HCT116 (cell line): ENCODE results near the gene CDH23. TPM values are rescaled to one million over a fixed set of nuclear protein-coding genes. Genes with fewer than 3 reads are reported as not detected.

Experiments used
- ATAC-seq: fragments of 200-7000 bp; cut with Tn5 transposase; 2 replicates; pipeline ENCODE4 v1.9.1; 2020; ENCODE audit warnings: mild to moderate bottlenecking, moderate library complexity
- BruUV-seq: library from RNA; stranded (reverse); fragments of 400-500 nt; replicated peaks from 2 replicates; lab custom pipeline; 2021; lab: Mats Ljungman, UMichigan
- CTCF ChIA-PET: fragments of 300-600 bp; sonication (Branson Sonifier 250); formaldehyde crosslinking; loops from one replicate; lab custom pipeline; 2021; ENCODE audit warnings: antibody characterized with exemption; lab: Charles Lee
- POLR2A ChIA-PET: fragments of 300-600, 350-600 bp; sonication (Branson Sonifier 250); formaldehyde crosslinking; loops from one replicate; lab custom pipeline; 2021; ENCODE audit warnings: antibody characterized with exemption; lab: Charles Lee
- RAD21 ChIA-PET, 2 experiments: fragments of 300-600 bp; sonication (Branson Sonifier 250); formaldehyde crosslinking; loops; one replicate each; lab custom pipeline; 2023; ENCODE audit warnings: low total read pairs in 2 of 2; ENCODE audit not compliant: uncharacterized antibody in 2 of 2, unreplicated experiment in 2 of 2, low non-redundant PET in 1 of 2; lab: Charles Lee
- DNase-seq: peaks from one replicate; pipeline ENCODE4 v3.0.0-alpha.2; 2010; ENCODE audit warnings: low read depth, low spot score
- H2AFZ ChIP-seq: fragments of 200-600 bp; shearing (Covaris generic), sonication (generic); 2 replicates; pipeline ENCODE4 v1.6.1; 2017; ENCODE audit warnings: low read depth, mixed run types, mixed read lengths, antibody characterized with exemption, low read length; ENCODE audit not compliant: poor library complexity, severe bottlenecking
- H3K27ac ChIP-seq: 2 replicates; pipeline ENCODE4 v1.5.1; 2012; ENCODE audit warnings: low read depth, low read length
- H3K27me3 ChIP-seq: fragments of 200-600 bp; sonication (generic); 2 replicates; pipeline ENCODE4 v1.6.1; 2016; ENCODE audit warnings: mixed run types, low read length, mixed read lengths; ENCODE audit not compliant: insufficient read depth
- H3K36me3 ChIP-seq, 2 experiments: fragments of 200-500 bp in 1 of 2; fragments of 200-600 bp in 1 of 2; sonication (Bioruptor generic) in 1 of 2; sonication (generic) in 1 of 2; 2 replicates each; pipeline versions ENCODE4 v1.5.1 to v1.6.1; 2014 to 2016; ENCODE audit warnings: low read length in 2 of 2, inconsistent platforms in 1 of 2, mixed read lengths in 1 of 2, mixed run types in 1 of 2; ENCODE audit not compliant: insufficient read depth in 2 of 2, control insufficient read depth in 1 of 2
- H3K4me1 ChIP-seq, 2 experiments: fragments of 200-600 bp in 1 of 2; sonication (generic) in 1 of 2; 2 replicates each; pipeline versions ENCODE4 v1.5.1 to v1.6.1; 2012 to 2017; ENCODE audit warnings: low read length in 2 of 2, inconsistent platforms in 1 of 2, mild to moderate bottlenecking in 1 of 2, mixed read lengths in 1 of 2, mixed run types in 1 of 2, moderate library complexity in 1 of 2; ENCODE audit not compliant: insufficient read depth in 2 of 2, control insufficient read depth in 1 of 2
- H3K4me2 ChIP-seq: fragments of 200-600 bp; sonication (generic); 2 replicates; pipeline ENCODE4 v1.6.1; 2017; ENCODE audit warnings: mixed run types, low read length, mixed read lengths
- H3K4me3 ChIP-seq, 2 experiments: fragments of 200-600 bp in 1 of 2; sonication (generic) in 1 of 2; replicated peaks in 1 of 2; 2 replicates each; pipeline ENCODE4 v1.5.1; 2011 to 2016; ENCODE audit warnings: low read length in 2 of 2, control low read depth in 1 of 2, low read depth in 1 of 2, mild to moderate bottlenecking in 1 of 2, mixed read lengths in 1 of 2, mixed run types in 1 of 2
- H3K79me2 ChIP-seq: fragments of 200-600 bp; sonication (generic); 2 replicates; pipeline ENCODE4 v1.6.1; 2017; ENCODE audit warnings: mild to moderate bottlenecking, mixed run types, low read length, moderate library complexity, mixed read lengths; ENCODE audit not compliant: insufficient read depth
- H3K9ac ChIP-seq: fragments of 200-600 bp; sonication (generic); 2 replicates; pipeline ENCODE4 v1.6.1; 2016; ENCODE audit warnings: low read length, mixed read lengths
- H3K9me2 ChIP-seq: fragments of 200-600 bp; sonication (generic), shearing (Covaris generic); 2 replicates; pipeline ENCODE4 v1.6.1; 2017; ENCODE audit warnings: mixed run types, mild to moderate bottlenecking, moderate library complexity; ENCODE audit not compliant: insufficient read depth
- H3K9me3 ChIP-seq, 2 experiments: fragments of 200-500 bp in 1 of 2; fragments of 200-600 bp in 1 of 2; sonication (Bioruptor generic) in 1 of 2; sonication (generic) in 1 of 2; 2 replicates each; pipeline ENCODE4 v1.6.1; 2014 to 2017; ENCODE audit warnings: low read length in 2 of 2, mixed read lengths in 2 of 2, inconsistent platforms in 1 of 2, low read depth in 1 of 2, mild to moderate bottlenecking in 1 of 2, mixed run types in 1 of 2, moderate library complexity in 1 of 2; ENCODE audit not compliant: control insufficient read depth in 1 of 2, insufficient read depth in 1 of 2
- H4K20me1 ChIP-seq: fragments of 200-600 bp; sonication (generic), shearing (Covaris generic); 2 replicates; pipeline ENCODE4 v1.6.1; 2017; ENCODE audit warnings: mixed run types, mild to moderate bottlenecking, moderate library complexity; ENCODE audit not compliant: insufficient read depth
- ATF3 ChIP-seq: IDR thresholded peaks from 2 replicates; pipeline ENCODE4 v1.6.1; 2012
- EGR1 ChIP-seq: IDR thresholded peaks from 2 replicates; pipeline ENCODE4 v1.6.1; 2012; ENCODE audit warnings: low read depth
- ELF1 ChIP-seq: IDR thresholded peaks from 2 replicates; pipeline ENCODE4 v1.6.1; 2012; ENCODE audit warnings: low read depth, borderline replicate concordance
- EZH2 ChIP-seq: fragments of 200-600 bp; sonication (generic); IDR thresholded peaks from 2 replicates; pipeline ENCODE4 v1.6.1; 2017; ENCODE audit warnings: antibody characterized with exemption, mixed run types
- EZH2phosphoT487 ChIP-seq: fragments of 200-600 bp; IDR thresholded peaks from 2 replicates; pipeline ENCODE4 v1.6.1; 2018; ENCODE audit warnings: antibody characterized with exemption, borderline replicate concordance
- JUND ChIP-seq: IDR thresholded peaks from 2 replicates; pipeline ENCODE4 v1.6.1; 2012
- MAX ChIP-seq: IDR thresholded peaks from 2 replicates; pipeline ENCODE4 v1.6.1; 2012
- POLR2A ChIP-seq: IDR thresholded peaks from 2 replicates; pipeline ENCODE4 v1.7.0; 2011; ENCODE audit warnings: borderline replicate concordance; ENCODE audit not compliant: insufficient read depth, insufficient read length; ENCODE audit errors: extremely low read depth
- RAD21 ChIP-seq: IDR thresholded peaks from 2 replicates; pipeline ENCODE4 v1.6.1; 2012; ENCODE audit warnings: low read depth, mild to moderate bottlenecking
- REST ChIP-seq: IDR thresholded peaks from 2 replicates; pipeline ENCODE4 v1.6.1; 2012; ENCODE audit warnings: low read depth
- SIN3A ChIP-seq: IDR thresholded peaks from 2 replicates; pipeline ENCODE4 v1.6.1; 2012; ENCODE audit warnings: low read depth
- SP1 ChIP-seq: IDR thresholded peaks from 2 replicates; pipeline ENCODE4 v1.6.1; 2012; ENCODE audit warnings: low read depth
- SRF ChIP-seq: IDR thresholded peaks from 2 replicates; pipeline ENCODE4 v1.6.1; 2012; ENCODE audit warnings: low read depth
- ZBTB33 ChIP-seq: IDR thresholded peaks from 2 replicates; pipeline ENCODE4 v1.6.1; 2011; ENCODE audit warnings: mild to moderate bottlenecking, low read length, moderate library complexity; ENCODE audit not compliant: insufficient replicate concordance; ENCODE audit errors: extremely low read depth
- ZNF274 ChIP-seq: fragments of 200-500 bp; sonication (Bioruptor generic); IDR thresholded peaks from 2 replicates; pipeline ENCODE4 v1.6.1; 2014; ENCODE audit warnings: mild to moderate bottlenecking, low read depth, low read length, inconsistent platforms
- intact Hi-C: fragments of 100-400 bp; cut with micrococcal nuclease; formaldehyde crosslinking; loops from 2 replicates; pipeline ENCODE4 v1.10.0; 2022
- total RNA-seq: library from RNA; stranded (reverse); gene quantifications from one replicate; pipeline ENCODE4 v1.2.1, GENCODE V29; 2021; ENCODE audit not compliant: unreplicated experiment

CDH23 gene
- total RNA-seq, 1 experiment from 2014 or later, result not detected

GRCh38 chr10:71770255-71770654 is 373.5 kb downstream of the CDH23 start:
- RAD21 ChIA-PET, result no interaction called here
- TF ChIP-seq EZH2 (no peak), JUND (no peak), POLR2A (no peak), REST (no peak), RAD21 (no peak), ATF3 (no peak), EZH2phosphoT487 (no peak), SRF (no peak), ZNF274 (no peak), ZBTB33 (no peak), MAX (no peak), SIN3A (no peak), SP1 (no peak), ELF1 (no peak), EGR1 (no peak)
- TF ChIP-seq, all 23 proteins: peak for 0
- ChIA-PET POLR2A (no interaction called here), CTCF (no interaction called here)
- Histone ChIP-seq H3K4me3 (no peak overlapping the region), H2AFZ (no peak overlapping the region), H3K27me3 (no peaks in the 10 kb centered on the region), H3K9me3 (no peaks in the 10 kb centered on the region), H3K4me1 (peaks cover 76 to 95% of the 10 kb centered on the region in 2 experiments), H3K36me3 (no peaks in the 10 kb centered on the region), H3K4me2 (peak overlapping the region; percentile 85; the same call in 1 of the 2 replicates), H3K79me2 (0 out of 2 replicates have a peak, but pooled peaks cover 3% of the 10 kb centered on the region), H3K9ac (no peak overlapping the region), H3K27ac (no peak overlapping the region), H3K9me2 (no peaks in the 10 kb centered on the region), H4K20me1 (no peaks in the 10 kb centered on the region)
- intact Hi-C loops, result loop anchor here (5.0 kb wide), 1 partner anchor 73 kb away; no protein-coding TSS in a partner anchor
- no peak for ATAC-seq
- BruUV-seq, result no TSS peak
- no peak for DNase-seq
